ENCODE results near the gene NTRK3.

The NTRK3 gene

DNA sequence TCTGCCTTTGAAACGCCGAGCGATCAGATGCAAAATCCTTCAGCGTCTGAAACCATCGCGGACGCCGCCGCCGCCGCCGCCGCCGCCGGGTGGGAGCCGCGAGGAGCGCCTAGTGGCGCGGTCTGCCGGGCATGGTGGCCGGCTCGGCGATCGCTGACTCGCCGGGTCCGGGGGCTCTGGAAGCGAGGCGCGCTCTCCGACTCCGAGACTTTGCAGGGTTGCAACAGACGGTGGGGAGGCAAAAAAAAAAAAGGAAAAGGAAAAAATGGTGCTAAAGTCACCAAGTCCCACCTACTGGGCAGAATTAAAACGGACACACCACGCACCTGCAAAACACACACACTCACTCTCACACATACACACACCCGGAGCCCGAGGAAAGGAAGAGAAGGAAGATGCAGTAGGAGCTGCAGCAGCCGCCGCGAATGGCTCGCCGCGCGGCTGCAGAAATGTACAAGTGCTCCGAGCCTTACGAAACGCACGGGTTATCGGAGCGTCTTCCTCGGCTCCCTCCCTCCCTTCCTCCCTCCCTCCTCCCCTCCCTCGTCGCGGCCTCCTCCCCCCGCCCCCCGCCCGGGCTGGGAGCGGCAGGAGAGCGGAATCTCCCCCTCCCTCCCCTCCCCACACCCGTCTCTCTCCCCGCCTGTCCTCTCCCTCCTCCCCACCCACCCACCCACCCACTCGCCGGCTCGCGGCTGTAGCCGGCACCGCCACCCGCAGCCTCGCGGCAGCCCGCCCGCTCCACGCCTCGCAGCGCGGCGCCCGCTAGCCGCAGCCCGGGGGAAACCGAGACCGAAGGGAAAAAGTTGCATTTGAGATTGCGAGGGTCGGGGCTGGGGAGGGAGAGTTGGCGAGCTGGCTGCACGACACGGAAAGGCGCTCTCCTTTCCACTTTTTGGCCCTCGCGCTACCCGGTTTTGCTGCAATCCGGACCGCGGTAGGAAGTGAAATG is at the start of gene NTRK3:
Gene NTRK3, minus strand, starts transcription at position 461 of the 952 bp plus-strand sequence. CDS start 586 bp downstream, outside the sequence.
- in situ Hi-C loops (cut with HindIII; ENCODE audit: low sequenced_read_pairs) = no loop called here
- TF ChIP-seq, protein P1, sequence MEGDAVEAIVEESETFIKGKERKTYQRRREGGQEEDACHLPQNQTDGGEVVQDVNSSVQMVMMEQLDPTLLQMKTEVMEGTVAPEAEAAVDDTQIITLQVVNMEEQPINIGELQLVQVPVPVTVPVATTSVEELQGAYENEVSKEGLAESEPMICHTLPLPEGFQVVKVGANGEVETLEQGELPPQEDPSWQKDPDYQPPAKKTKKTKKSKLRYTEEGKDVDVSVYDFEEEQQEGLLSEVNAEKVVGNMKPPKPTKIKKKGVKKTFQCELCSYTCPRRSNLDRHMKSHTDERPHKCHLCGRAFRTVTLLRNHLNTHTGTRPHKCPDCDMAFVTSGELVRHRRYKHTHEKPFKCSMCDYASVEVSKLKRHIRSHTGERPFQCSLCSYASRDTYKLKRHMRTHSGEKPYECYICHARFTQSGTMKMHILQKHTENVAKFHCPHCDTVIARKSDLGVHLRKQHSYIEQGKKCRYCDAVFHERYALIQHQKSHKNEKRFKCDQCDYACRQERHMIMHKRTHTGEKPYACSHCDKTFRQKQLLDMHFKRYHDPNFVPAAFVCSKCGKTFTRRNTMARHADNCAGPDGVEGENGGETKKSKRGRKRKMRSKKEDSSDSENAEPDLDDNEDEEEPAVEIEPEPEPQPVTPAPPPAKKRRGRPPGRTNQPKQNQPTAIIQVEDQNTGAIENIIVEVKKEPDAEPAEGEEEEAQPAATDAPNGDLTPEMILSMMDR (IDR thresholded peaks at IDR 0.05; ENCODE audit: low read depth, low read length) = no peak
- peak within 1 kb of the TSS; percentile 32 for H3K4me3 ChIP-seq (ENCODE audit: low read depth, low read length)
- DNase-seq (ENCODE audit: low read depth, low spot score) = peak; percentile 15

- H3K4me3 ChIP-seq (ENCODE audit: low read depth, low read length) = no peak overlapping the region
- in situ Hi-C loops (cut with HindIII; ENCODE audit: low sequenced_read_pairs) = no loop called here
- TF ChIP-seq, protein P1 (IDR thresholded peaks at IDR 0.05; ENCODE audit: low read depth, low read length) = no peak
- no peak for DNase-seq (ENCODE audit: low read depth, low spot score)
Measured at GRCh38 chr15:88303395-88303794, 46.9 kb upstream of the NTRK3 start.

GRCh38 chr15:88302373-88302772 is 45.8 kb upstream of the NTRK3 start:
- TF ChIP-seq, protein P1 (IDR thresholded peaks at IDR 0.05; ENCODE audit: low read depth, low read length) = no peak
- DNase-seq (ENCODE audit: low read depth, low spot score) = no peak
- in situ Hi-C loops (cut with HindIII; ENCODE audit: low sequenced_read_pairs) = no loop called here
- H3K4me3 ChIP-seq (ENCODE audit: low read depth, low read length) = no peak overlapping the region

GRCh38 chr15:88301311-88301710 is 44.8 kb upstream of the NTRK3 start:
- no peak overlapping the region for H3K4me3 ChIP-seq (ENCODE audit: low read depth, low read length)
- in situ Hi-C loops (cut with HindIII; ENCODE audit: low sequenced_read_pairs) = no loop called here
- TF ChIP-seq, protein P1 (IDR thresholded peaks at IDR 0.05; ENCODE audit: low read depth, low read length) = no peak
- DNase-seq (ENCODE audit: low read depth, low spot score) = no peak

DNA sequence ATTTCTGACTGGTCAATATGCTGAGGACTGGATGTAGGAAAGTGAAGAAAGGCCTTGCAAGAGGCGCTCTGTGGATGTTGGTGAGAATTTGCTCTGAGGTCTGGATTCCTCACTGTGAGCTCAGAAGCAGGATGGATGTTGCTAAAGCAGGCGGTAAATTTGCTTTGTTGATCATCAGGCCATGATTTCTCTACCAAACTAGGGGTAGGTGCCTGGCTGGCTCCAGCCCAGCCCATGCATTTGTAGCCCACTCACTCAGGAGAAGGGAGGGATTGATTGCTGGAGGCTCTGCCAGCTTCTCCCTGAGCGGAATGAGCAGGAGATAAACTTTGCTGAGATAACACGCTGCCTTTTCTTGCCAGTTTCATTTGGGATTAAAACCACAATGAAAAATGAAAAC is 44.3 kb upstream of the NTRK3 start:
- in situ Hi-C loops (cut with HindIII; ENCODE audit: low sequenced_read_pairs) = no loop called here
- DNase-seq (ENCODE audit: low read depth, low spot score) = no peak
- no peak overlapping the region for H3K4me3 ChIP-seq (ENCODE audit: low read depth, low read length)
- TF ChIP-seq, protein P1 (IDR thresholded peaks at IDR 0.05; ENCODE audit: low read depth, low read length) = no peak

DNA sequence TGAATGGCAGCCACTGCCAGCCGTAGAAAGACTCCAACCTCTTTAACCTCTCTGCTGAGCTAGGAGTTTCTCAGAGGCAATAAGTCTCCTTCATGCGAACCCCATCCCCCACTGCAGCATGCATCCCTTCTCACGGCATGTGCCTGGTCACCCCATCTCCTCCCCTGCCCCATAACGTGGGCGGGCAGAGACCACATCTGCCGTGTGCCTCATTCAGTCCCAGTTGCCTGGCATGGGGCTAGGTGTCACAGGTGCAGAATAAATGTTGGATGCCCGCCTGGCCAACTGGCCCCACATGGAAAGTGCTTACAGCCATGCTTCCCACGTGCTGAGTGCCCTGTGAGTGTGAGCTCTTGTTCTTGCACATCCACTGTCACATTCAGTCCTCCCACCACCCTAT is 43.5 kb upstream of the NTRK3 start:
- no peak for DNase-seq (ENCODE audit: low read depth, low spot score)
- TF ChIP-seq, protein P1 (IDR thresholded peaks at IDR 0.05; ENCODE audit: low read depth, low read length) = no peak
- no peak overlapping the region for H3K4me3 ChIP-seq (ENCODE audit: low read depth, low read length)
- in situ Hi-C loops (cut with HindIII; ENCODE audit: low sequenced_read_pairs) = no loop called here

Data from astrocyte of the spinal cord (primary cell).